Measurements from ENCODE around the gene AFDN.
"Not testable (repeated sequence)": the region's sequence is repeated elsewhere in the genome, so short reads cannot be mapped to it uniquely, and the experiment has no call there.

Gene AFDN

GRCh38 chr6:167962711-167963110 lies 136.0 kb downstream of the AFDN start:
- DNase-seq = no peak

DNA sequence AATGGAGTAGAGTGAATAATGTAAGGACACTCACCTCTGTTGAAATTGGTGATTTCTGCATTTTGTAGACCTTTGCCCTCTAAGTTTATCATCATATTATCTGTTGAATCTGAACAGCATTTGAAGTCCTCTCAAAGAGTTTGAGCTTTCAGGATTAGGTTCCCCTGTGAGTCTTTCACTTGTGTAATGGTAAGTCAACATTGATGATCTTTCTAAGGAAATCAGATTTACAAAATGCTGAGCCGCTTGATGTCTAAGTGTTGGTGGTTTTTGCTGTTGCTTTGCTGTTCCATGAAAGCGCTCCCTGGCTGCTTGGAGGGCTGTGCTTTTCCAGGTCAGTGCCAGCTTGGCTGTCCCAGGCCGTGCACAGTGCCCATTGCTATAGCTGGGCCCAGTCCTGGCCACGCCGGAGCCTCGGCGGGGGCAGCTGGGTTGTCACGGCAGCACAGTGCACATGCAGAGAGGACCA lies 136.9 kb downstream of the AFDN start:
- no peak for DNase-seq

GRCh38 chr6:167965592-167966539 lies 139.2 kb downstream of the AFDN start:
- DNase-seq = no peak

DNA sequence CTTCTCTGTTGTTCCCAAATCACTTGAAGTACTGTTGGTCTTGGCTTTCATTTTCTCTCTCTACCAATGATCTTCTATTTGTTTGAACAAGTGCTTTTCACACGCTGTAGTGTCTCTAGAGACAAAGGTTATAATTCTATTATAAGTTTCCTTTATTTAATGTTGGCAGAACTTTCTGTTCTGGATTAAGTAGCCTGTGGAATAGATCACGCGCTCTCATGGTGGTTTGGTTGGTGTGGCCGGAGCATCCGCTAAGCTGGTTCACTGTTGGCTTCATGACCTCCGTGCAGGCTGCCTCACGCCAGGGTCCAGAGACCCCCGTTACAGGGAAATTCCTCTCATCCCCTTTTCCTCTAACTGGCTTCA lies 139.8 kb downstream of the AFDN start:
- DNase-seq = no peak

- DNase-seq = no peak
Measured at GRCh38 chr6:167968091-167968490, 141.4 kb downstream of the AFDN start.

DNA sequence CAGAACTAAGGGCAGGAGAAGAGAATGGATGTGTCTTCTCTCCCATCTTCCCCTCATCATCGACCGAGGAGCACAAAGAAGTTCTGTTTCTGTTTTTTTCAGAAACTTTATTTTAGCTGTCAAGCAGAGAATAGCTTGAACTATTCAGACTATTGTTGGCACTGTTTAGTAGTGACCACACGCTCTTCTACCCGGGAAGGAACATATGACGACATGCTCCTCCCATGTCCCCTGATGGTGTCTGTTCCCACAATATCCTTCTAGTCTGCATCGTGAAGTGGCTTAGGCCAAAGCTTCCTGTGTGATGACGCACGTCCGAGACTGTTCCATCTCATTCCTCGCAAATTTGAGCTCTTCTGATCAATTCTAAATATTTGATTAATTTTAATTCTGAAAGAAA lies 143.5 kb downstream of the AFDN start:
- DNase-seq = no peak

- no peak for DNase-seq
Measured at GRCh38 chr6:167972193-167972592, 145.5 kb downstream of the AFDN start.

DNA sequence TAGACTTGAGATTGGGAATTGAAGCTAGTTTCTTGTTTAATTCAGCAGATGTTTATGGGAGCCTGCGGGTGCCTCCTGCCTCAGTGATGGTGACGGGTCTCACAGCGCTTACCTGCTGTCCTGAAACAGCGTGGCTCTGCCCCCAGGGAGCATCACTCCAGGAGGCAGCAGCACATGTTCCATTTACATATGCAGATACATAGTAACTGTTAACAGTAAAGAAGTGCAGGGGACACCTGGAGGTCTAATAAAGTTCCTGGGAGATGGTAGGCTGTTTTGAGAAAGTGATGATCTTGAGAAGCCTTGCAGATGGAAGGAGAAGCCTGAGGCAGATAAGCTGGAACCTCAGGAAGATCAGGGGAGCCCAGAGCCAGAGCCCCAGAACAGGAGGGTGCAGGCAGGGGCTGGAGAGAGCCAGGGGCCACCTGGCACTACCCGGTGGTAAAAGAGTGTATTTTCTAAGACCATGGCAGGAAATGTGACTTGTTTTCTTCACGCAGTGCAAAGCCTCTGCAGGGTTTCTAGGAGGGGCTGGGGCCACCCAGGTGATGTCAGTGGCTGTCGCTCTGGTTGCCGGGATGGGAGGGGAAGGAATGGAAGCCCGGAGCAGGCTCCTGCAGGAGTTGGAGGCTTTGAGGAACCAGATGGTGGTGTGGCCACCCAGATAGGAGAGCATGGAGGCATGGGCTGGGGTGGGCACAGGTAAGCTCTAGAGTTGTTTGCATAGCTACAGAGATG lies 146.6 kb downstream of the AFDN start:
- DNase-seq = no peak

DNA sequence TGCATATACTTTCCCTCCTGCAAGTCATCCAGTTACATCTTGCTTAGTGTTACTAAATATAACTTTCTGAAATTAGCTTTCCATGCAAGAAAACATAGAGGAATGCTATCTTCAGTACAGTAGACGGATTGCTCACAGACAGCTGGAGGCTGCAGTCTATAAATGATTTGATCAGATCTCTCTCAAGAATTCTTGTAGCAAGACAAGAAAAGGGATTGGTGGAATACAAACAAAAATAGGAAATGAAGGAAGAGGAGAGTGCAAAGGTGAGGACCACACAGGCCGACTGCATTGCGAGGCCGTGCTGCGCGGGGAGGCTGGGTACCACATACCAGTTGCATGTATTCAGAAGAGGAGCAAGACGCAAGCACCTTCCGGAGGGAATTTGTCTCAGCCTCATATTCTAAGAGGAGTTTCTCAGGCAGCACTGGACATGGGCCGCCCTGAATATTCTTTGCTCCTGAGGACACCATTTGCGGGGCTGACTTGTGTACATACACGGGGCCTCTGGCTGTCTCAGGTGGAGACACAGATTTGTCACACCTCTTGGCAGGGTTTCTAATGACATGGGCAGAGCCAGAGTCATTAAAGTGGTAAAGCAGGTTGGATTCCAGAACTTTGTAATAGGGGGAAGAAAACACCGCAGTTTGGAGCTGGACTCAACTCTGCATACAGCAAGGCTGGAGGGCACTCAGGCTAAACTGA lies 148.1 kb downstream of the AFDN start:
- DNase-seq = no peak

- no peak for DNase-seq
Measured at GRCh38 chr6:167975458-167975857, 148.7 kb downstream of the AFDN start.

GRCh38 chr6:167976116-167976657 lies 149.5 kb downstream of the AFDN start:
- DNase-seq = not testable (repeated sequence)

DNA sequence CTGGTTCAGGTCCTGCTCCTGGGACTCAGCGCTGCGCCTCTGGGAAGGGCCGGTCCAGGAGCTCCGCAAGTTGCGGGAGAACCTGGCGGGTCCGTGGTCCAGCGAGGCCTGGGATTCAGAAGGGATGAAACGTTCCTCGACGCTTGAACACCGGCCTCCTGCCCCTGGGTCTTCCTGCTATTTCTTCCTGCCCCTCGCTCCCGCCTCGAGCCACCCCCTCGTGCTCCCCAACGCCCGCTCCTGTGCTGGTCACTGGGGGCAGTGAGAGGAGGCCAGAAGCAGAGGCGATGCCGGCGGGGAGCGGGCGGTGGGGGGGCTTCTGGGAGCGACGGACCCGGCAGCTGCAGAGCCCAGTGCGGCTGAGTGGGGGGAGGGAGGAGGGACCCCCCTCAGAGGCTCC lies 150.0 kb downstream of the AFDN start:
- DNase-seq = no peak

- DNase-seq = no peak
Measured at GRCh38 chr6:167977717-167978467, 151.2 kb downstream of the AFDN start.

GRCh38 chr6:167978607-167979006 lies 151.9 kb downstream of the AFDN start:
- no peak for DNase-seq

- no peak for DNase-seq
Measured at GRCh38 chr6:167979436-167980139, 152.9 kb downstream of the AFDN start.

- no peak for DNase-seq
Measured at GRCh38 chr6:167980911-167981580, 154.3 kb downstream of the AFDN start.

DNA sequence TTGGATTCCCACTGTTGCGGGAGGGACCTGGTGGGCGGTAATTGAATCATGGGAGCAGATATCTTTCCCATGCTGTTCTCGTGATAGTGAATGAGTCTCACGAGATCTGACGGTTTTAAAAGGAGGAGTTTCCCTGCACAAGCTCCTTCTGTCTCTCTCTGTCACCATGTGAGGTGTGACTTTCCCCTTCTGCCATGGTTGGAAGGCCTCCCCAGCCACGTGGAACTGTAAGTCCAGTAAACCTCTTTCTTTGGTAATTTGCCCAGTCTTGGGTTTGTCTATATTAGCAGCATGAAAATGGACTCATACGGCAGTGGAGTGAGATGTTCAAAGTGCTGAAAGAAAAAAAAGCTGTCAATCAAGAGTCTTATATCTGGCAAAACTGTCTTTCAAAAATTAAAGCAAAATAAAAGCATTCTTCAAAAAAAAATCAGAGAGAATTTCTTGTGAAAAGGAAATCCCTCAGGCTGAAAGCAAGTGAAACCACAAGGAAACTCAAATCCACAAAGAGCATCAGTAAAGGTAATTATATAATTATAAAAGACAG lies 155.3 kb downstream of the AFDN start:
- no peak for DNase-seq

- DNase-seq = no peak
Measured at GRCh38 chr6:167984144-167984719, 157.5 kb downstream of the AFDN start.

GRCh38 chr6:167984876-167985604 lies 158.3 kb downstream of the AFDN start:
- DNase-seq = no peak

Data from NCI-H2227 treated with DMSO at 0.1 percent for 48 hours (cell line).